ENCODE measurements around the gene SSBP2.

SSBP2 gene

GRCh38 chr5:81751009-81751835, at the start of gene SSBP2:
Gene SSBP2 (minus strand): TSS chr5:81751097. CDS start chr5:81751042, 55 bp downstream.
- peak; percentile 97 to 98 (median 97) for DNase-seq

DNA sequence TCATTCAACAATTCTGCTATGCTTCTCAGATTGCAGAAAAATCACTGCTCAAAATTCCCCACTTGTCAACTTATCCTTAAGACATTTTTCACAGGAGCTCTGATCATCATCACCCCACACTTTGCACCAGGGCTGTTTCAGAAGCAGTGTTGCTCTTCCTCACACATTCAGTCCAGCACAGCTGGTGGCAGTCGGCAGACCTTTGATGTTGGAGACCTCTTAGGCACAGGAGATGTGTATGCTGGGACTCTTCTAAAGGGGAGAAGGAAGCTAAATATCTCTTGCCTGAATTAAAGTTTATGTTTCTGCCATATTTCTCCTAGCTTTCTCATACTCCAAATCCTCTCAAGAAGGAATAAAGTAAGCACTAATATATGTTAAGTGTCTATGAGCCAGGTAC, 44.8 kb upstream of the SSBP2 start:
- no peak for DNase-seq

DNA sequence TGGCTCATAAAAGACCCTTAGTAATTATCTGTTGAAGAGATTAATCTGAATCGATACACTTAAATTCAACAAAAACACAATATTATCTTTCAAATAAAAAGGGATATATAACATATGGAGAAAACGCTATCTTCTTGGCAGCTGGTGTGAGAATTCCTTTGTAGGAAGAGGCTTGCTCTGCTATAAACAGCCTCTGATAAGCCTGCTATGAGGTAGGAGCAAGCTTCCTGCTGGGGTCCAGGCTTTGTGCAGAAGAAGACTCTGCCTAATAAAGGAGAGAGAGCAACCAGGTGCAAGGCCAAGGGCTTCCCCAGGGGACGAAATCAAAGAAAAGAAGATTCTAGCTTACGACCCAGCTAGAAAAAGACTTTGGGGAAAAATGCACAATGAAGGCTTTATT, 43.3 kb upstream of the SSBP2 start:
- no peak for DNase-seq

DNA sequence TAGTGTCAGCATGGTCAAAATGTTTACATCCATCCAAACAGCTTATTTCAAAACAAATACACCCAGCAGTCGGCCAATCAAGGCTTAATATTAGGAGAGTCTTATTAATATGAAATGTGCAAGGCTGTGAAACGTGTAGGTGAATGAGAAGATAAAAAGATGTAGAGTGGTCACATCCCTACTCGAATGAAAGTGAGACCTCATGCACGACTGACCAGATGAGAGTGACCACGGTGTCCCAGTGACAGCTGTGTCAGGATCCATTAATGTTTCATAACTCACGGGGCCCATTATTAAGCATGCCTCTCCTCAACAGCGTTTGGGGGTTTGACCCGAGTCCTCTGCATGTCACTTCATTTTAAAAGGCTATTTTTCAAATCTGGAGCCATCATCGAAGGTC, 39.4 kb upstream of the SSBP2 start:
- no peak for DNase-seq

DNA sequence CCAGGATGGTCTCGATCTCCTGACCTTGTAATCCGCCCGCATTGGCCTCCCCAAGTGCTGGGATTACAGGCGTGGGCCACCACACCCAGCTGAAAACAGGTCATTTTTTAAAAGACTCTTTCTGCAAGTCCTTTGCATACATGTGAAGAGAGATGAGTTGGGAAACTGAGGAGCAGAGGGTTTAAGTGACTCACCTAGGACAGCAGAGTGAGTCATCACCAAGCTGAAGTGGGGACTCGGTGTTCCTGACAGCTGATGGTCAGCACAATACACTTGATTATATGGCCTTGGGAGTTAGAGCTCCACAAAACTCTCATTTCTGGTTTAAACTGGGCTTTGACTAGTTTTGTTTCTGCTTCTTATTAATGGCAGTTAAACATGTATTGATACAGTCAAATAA, 38.1 kb upstream of the SSBP2 start:
- DNase-seq, result no peak

- no peak for DNase-seq
Measured at GRCh38 chr5:81788329-81788728, 37.4 kb upstream of the SSBP2 start.

GRCh38 chr5:81787474-81788242, 36.8 kb upstream of the SSBP2 start:
- DNase-seq, result peak; percentile 29 to 69 (median 66)

GRCh38 chr5:81786991-81787390, 36.1 kb upstream of the SSBP2 start:
- no peak for DNase-seq

DNA sequence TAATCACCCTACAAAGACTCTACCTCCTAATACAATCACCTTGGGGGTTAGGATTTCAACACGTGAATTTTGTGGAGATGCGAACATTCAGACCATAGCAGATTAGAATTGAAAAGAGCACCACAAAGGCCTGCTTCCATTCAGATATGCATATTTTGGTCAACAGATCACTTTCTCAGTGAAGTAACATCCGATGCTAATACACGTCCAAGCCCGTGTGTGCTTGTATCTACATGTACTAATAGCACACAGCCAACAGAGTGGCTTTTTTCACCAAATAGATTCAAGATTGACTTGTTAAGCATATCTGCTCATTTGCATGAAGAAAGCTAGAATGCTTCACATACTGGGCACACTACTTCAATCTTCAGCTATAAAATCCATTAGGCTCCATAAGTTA, 35.6 kb upstream of the SSBP2 start:
- no peak for DNase-seq

- peak in 1 of 3 experiments; percentile 4 for DNase-seq
Measured at GRCh38 chr5:81785322-81785721, 34.4 kb upstream of the SSBP2 start.

- no peak for DNase-seq
Measured at GRCh38 chr5:81783401-81783800, 32.5 kb upstream of the SSBP2 start.

DNA sequence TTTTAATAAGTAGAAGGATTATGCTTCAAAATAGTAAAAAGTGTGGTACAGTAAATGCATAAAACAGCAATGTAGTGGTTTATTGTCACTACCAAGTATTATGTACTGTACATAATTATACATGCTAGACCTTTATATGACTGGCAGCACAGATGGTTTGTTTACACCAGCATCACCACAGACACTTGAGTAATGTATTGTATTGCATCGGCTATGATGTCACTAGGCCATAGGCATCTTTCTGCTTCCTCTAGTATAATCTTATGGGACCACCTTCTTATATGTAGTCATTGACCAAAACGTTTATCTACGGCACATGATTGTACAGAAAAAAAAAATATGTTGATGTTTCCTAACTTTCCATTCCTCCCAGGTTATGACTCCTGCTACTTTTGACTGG, 31.9 kb upstream of the SSBP2 start:
- DNase-seq, result peak in 1 of 3 experiments; percentile 8

DNA sequence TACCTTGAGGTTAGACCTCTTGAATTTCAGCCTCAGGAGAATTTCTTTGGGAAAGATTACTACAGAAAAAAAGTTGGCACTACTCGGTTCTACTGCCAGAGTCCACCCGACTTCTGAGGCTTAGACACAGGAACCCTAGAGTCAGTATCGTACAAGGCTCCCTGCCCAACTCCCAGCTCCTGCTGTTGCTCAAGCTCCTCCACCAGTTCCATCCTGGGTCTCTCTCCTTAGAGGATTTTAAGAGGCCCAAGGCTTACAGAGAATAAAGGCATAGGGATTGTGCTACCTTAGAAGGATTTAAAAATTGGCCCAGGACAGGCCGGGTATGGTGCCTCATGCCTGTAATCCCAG, 29.0 kb upstream of the SSBP2 start:
- no peak for DNase-seq

- peak in 1 of 3 experiments; percentile 14 for DNase-seq
Measured at GRCh38 chr5:81779125-81779915, 28.4 kb upstream of the SSBP2 start.

DNA sequence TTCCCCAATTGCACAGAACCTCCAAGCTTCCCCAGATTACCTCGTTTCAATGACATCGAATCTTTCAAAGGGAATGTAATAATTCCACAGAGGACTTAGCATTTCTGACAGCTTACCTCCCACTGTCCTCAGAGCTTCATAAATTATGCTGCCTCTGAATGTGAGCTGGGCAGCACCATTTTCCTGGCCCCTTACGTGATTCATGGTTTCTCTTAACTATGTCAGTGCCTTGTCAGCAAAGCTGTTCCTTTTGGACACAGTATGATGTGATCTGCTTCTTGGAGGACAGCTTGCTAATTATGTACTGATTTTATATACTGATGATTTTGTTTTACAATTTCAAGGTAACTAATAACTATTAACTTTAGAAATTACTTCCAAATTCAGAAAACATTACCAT, 27.7 kb upstream of the SSBP2 start:
- DNase-seq, result peak in 1 of 3 experiments; percentile 8

DNA sequence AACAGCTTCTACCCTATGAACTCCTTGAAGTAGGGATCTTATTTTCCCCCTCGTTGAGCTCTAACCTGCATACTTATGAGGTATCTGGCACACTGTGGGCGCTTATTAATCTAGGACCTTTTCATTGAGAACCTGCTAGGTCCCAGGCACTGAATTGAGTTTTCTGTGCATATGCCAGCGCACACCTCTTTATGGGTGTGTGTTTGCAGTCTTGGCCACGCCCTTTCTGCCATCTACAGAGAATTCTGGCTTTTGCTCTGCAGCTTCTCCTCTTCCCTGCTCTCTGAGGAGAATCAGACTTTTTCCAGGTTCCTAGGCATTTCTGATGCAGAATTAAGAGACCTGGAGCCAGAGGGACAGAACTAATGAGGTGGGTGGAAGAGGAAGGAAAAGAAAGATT, 25.4 kb upstream of the SSBP2 start:
- no peak for DNase-seq

GRCh38 chr5:81774374-81774773, 23.5 kb upstream of the SSBP2 start:
- DNase-seq, result no peak

GRCh38 chr5:81773574-81773973, 22.7 kb upstream of the SSBP2 start:
- no peak for DNase-seq

DNA sequence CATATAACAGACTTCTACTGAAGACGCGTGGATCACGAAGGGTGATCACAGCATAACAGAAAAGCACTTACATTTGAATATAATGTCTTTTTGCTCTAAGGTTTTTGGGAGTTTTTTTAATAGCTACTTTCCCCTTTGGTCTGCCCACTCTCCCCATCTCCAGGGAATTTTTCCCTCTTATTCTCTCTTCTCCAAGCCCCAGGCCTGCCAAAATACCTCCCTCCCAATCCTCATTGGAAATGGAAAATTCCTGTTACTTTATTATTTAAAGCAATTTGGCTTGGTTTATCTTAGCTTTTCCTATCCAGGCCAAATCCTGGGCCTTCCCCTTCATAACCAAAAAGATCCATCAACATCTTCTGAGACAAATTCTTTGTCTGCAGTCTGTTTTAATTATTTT, 22.3 kb upstream of the SSBP2 start:
- DNase-seq, result no peak

DNA sequence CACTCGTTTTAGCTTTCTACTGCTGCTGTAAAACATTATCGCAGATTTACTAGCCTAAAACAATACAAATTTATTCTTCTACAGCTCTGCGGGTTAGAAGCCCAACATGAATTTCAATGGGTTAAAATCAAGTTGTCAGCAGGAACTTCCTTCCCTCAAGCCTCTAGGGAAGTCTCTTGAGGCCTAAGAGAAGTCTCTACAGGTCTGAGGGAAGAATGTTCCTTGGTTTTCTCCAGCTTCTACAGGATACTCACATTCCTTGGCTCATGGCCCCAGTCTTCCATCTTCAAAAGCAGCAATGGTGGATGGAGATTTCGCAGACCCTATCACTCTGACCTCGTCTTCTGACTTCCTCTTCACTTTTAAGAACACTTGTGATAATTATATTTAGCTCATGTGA, 21.6 kb upstream of the SSBP2 start:
- no peak for DNase-seq

- no peak for DNase-seq
Measured at GRCh38 chr5:81768935-81769452, 18.1 kb upstream of the SSBP2 start.

GRCh38 chr5:81767938-81768337, 17.0 kb upstream of the SSBP2 start:
- DNase-seq, result no peak

- no peak for DNase-seq
Measured at GRCh38 chr5:81767097-81767496, 16.2 kb upstream of the SSBP2 start.
